Measurements from ENCODE around the gene LYSMD3.

Gene LYSMD3

DNA sequence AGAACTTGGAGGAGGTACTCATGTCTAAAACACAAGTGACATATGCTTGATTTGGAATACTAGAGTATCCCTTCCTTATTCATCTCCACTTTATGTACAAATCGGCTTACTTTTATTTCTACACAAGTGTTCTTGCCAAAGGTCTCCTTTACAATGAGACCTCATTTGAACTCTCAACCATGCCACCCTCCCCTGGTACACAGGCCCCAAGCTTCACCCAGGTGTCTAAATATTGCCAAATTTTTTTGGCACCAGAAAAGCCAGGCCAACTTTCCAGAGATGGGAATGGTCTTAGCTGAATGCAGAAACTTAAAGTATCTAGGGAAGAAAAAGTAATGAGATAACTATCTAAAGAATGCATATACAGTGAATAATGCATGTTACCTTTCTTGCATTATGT is 18.9 kb downstream of the LYSMD3 start:
- Histone ChIP-seq H3K79me2 (ENCODE audit: insufficient read depth, low read depth) (no peaks in the 10 kb centered on the region), H2AFZ (ENCODE audit: low read depth) (no peak overlapping the region), H3K27me3 (ENCODE audit: insufficient read depth, low read depth) (no peaks in the 10 kb centered on the region), H3K4me1 (ENCODE audit: low read depth, poor library complexity, severe bottlenecking) (no peaks in the 10 kb centered on the region), H4K20me1 (ENCODE audit: insufficient read depth) (no peaks in the 10 kb centered on the region), H3K4me3 (IDR thresholded peaks at IDR 0.05; ENCODE audit: insufficient read depth, low read depth, low read length) (no peak overlapping the region), H3K9ac (no peak overlapping the region), H3K4me2 (no peak overlapping the region), H3K36me3 (ENCODE audit: insufficient read depth) (no peaks in the 10 kb centered on the region), H3K27ac (no peak overlapping the region)
- no peak for TF ChIP-seq CTCF (conservative IDR thresholded peaks at IDR 0.05; ENCODE audit: low read depth, low read length)

DNA sequence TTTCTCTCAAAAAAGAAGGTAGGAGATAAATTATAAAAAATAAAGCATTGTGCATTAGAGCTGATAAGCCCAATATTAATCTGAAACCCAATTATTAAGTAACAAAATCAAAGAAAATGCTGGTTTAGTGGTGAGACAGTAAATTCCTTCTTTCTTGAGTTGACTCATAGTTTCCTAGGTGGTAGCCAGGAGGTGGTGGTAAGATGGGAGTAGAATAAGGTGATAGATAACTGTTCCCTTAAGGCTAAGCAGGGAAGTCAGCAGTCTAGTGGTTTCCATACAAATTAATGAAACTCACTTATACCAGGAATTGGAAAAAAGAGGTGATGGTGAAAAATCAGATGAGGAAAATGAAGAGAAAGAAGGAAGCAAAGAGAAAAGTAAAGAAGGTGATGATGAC is 23.2 kb downstream of the LYSMD3 start:
- H3K4me2 ChIP-seq = no peak overlapping the region
- no peaks in the 10 kb centered on the region for H3K27me3 ChIP-seq (ENCODE audit: insufficient read depth, low read depth)
- no peak overlapping the region for H3K27ac ChIP-seq
- H3K9ac ChIP-seq = no peak overlapping the region
- H3K79me2 ChIP-seq (ENCODE audit: insufficient read depth, low read depth) = no peaks in the 10 kb centered on the region
- H4K20me1 ChIP-seq (ENCODE audit: insufficient read depth) = no peaks in the 10 kb centered on the region
- H3K36me3 ChIP-seq (ENCODE audit: insufficient read depth) = no peaks in the 10 kb centered on the region
- no peak overlapping the region for H3K4me3 ChIP-seq (IDR thresholded peaks at IDR 0.05; ENCODE audit: insufficient read depth, low read depth, low read length)
- TF ChIP-seq CTCF (conservative IDR thresholded peaks at IDR 0.05; ENCODE audit: low read depth, low read length) = no peak
- no peak overlapping the region for H2AFZ ChIP-seq (ENCODE audit: low read depth)
- H3K4me1 ChIP-seq (ENCODE audit: low read depth, poor library complexity, severe bottlenecking) = no peaks in the 10 kb centered on the region

- no peak overlapping the region for H3K27ac ChIP-seq
- H3K9ac ChIP-seq = no peak overlapping the region
- H3K79me2 ChIP-seq (ENCODE audit: insufficient read depth, low read depth) = no peaks in the 10 kb centered on the region
- no peak overlapping the region for H3K4me3 ChIP-seq (IDR thresholded peaks at IDR 0.05; ENCODE audit: insufficient read depth, low read depth, low read length)
- no peak overlapping the region for H3K4me2 ChIP-seq
- H3K4me1 ChIP-seq (ENCODE audit: low read depth, poor library complexity, severe bottlenecking) = no peaks in the 10 kb centered on the region
- no peak overlapping the region for H2AFZ ChIP-seq (ENCODE audit: low read depth)
- H3K27me3 ChIP-seq (ENCODE audit: insufficient read depth, low read depth) = no peaks in the 10 kb centered on the region
- no peaks in the 10 kb centered on the region for H3K36me3 ChIP-seq (ENCODE audit: insufficient read depth)
- H4K20me1 ChIP-seq (ENCODE audit: insufficient read depth) = no peaks in the 10 kb centered on the region
- TF ChIP-seq CTCF (conservative IDR thresholded peaks at IDR 0.05; ENCODE audit: low read depth, low read length) = no peak
Observed at GRCh38 chr5:90504743-90505142, 24.6 kb downstream of the LYSMD3 start.

DNA sequence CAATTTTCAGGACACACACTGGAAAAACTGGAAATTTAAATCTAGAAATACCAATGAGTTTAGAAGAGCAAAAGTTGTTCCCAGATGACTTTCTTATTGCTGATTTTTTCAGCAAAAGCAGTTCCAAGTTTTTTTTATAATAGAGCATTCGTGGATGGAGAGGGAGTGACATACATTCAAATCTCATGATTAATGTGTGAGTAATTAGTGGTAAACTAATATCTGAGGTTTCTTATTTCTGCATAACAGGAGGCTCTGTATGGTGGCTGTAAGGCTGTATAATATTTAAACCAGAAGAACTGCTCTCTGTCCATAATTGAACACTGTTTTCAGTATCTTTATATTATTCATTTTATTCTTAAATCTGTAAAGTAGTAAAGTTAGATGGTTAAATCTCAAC is 25.8 kb downstream of the LYSMD3 start:
- TF ChIP-seq CTCF (conservative IDR thresholded peaks at IDR 0.05; ENCODE audit: low read depth, low read length) = no peak
- Histone ChIP-seq H3K27me3 (ENCODE audit: insufficient read depth, low read depth) (no peaks in the 10 kb centered on the region), H3K4me1 (ENCODE audit: low read depth, poor library complexity, severe bottlenecking) (no peaks in the 10 kb centered on the region), H3K4me3 (IDR thresholded peaks at IDR 0.05; ENCODE audit: insufficient read depth, low read depth, low read length) (no peak overlapping the region), H3K79me2 (ENCODE audit: insufficient read depth, low read depth) (no peaks in the 10 kb centered on the region), H3K27ac (no peak overlapping the region), H3K9ac (no peak overlapping the region), H3K4me2 (no peak overlapping the region), H3K36me3 (ENCODE audit: insufficient read depth) (no peaks in the 10 kb centered on the region), H4K20me1 (ENCODE audit: insufficient read depth) (no peaks in the 10 kb centered on the region), H2AFZ (ENCODE audit: low read depth) (no peak overlapping the region)

- Histone ChIP-seq H3K4me3 (IDR thresholded peaks at IDR 0.05; ENCODE audit: insufficient read depth, low read depth, low read length) (no peak overlapping the region), H4K20me1 (ENCODE audit: insufficient read depth) (no peaks in the 10 kb centered on the region), H3K36me3 (ENCODE audit: insufficient read depth) (no peaks in the 10 kb centered on the region; the same call in 1 of the 2 replicates), H2AFZ (ENCODE audit: low read depth) (no peak overlapping the region), H3K4me1 (ENCODE audit: low read depth, poor library complexity, severe bottlenecking) (no peaks in the 10 kb centered on the region), H3K4me2 (no peak overlapping the region), H3K79me2 (ENCODE audit: insufficient read depth, low read depth) (no peaks in the 10 kb centered on the region), H3K9ac (no peak overlapping the region), H3K27ac (no peak overlapping the region), H3K27me3 (ENCODE audit: insufficient read depth, low read depth) (no peaks in the 10 kb centered on the region)
- TF ChIP-seq CTCF (conservative IDR thresholded peaks at IDR 0.05; ENCODE audit: low read depth, low read length) = no peak
Observed at GRCh38 chr5:90495146-90495545, 34.2 kb downstream of the LYSMD3 start.
